Raji (cell line): ENCODE results near the gene GTF2A1.

ENCODE experiments used
- POLR2A ChIP-seq: IDR thresholded peaks from 2 replicates; pipeline ENCODE4 v1.6.1; 2011; ENCODE audit warnings: low read depth, low read length, control low read depth; ENCODE audit not compliant: insufficient read depth

The GTF2A1 gene

GRCh38 chr14:81220830-81221578 is at the start of gene GTF2A1:
TSS of gene GTF2A1 (minus strand) at chr14:81220959. CDS start at chr14:81220518, 441 bp downstream.
- TF ChIP-seq POLR2A, result peak; percentile 83

GRCh38 chr14:81269979-81270375 is 49.2 kb upstream of the GTF2A1 start:
- no peak for TF ChIP-seq POLR2A

GRCh38 chr14:81269100-81269978 is 48.6 kb upstream of the GTF2A1 start:
- TF ChIP-seq POLR2A, result no peak

GRCh38 chr14:81268016-81268416 is 47.3 kb upstream of the GTF2A1 start:
- no peak for TF ChIP-seq POLR2A

GRCh38 chr14:81265636-81266169 is 44.9 kb upstream of the GTF2A1 start:
- TF ChIP-seq POLR2A, result no peak

GRCh38 chr14:81264671-81265070 is 43.9 kb upstream of the GTF2A1 start:
- TF ChIP-seq POLR2A, result no peak

GRCh38 chr14:81263777-81264410 is 43.1 kb upstream of the GTF2A1 start:
- no peak for TF ChIP-seq POLR2A

- no peak for TF ChIP-seq POLR2A
These were observed 40.4 kb upstream of the GTF2A1 start for GRCh38 chr14:81261176-81261575.

GRCh38 chr14:81260732-81261131 is 40.0 kb upstream of the GTF2A1 start:
- no peak for TF ChIP-seq POLR2A

- TF ChIP-seq POLR2A, result no peak
These were observed 35.7 kb upstream of the GTF2A1 start for GRCh38 chr14:81256289-81256960.

GRCh38 chr14:81252278-81252677 is 31.5 kb upstream of the GTF2A1 start:
- no peak for TF ChIP-seq POLR2A

- TF ChIP-seq POLR2A, result no peak
These were observed 26.6 kb upstream of the GTF2A1 start for GRCh38 chr14:81247271-81247766.

GRCh38 chr14:81246461-81247270 is 25.9 kb upstream of the GTF2A1 start:
- TF ChIP-seq POLR2A, result no peak

- no peak for TF ChIP-seq POLR2A
These were observed 25.0 kb upstream of the GTF2A1 start for GRCh38 chr14:81245771-81246170.
